Stimulated activated CD8-positive, alpha-beta memory T cell treated with anti-CD3 and anti-CD28 coated beads, Interleukin-4, amount 100 ng/mL, for 4 hours (primary cell): ENCODE results near the gene RRAGD.

Experiments
- DNase-seq, 2 donors: peaks; one replicate each; pipeline ENCODE4 v3.0.0-alpha.2; 2020; ENCODE audit warnings: low read depth in 2 of 2, low spot score in 1 of 2

Gene RRAGD

GRCh38 chr6:89375427-89376267, 36.4 kb downstream of the RRAGD start:
- peak; percentile 26 to 38 for DNase-seq

GRCh38 chr6:89372506-89372901, 39.6 kb downstream of the RRAGD start:
- no peak for DNase-seq

GRCh38 chr6:89371849-89372505, 40.1 kb downstream of the RRAGD start:
- peak; percentile 55 to 61 for DNase-seq

GRCh38 chr6:89368999-89369398, 43.1 kb downstream of the RRAGD start:
- no peak for DNase-seq

GRCh38 chr6:89368107-89368506, 44.0 kb downstream of the RRAGD start:
- peak in 1 of 2 donors; percentile 41 for DNase-seq

- no peak for DNase-seq
These were observed 47.5 kb downstream of the RRAGD start for GRCh38 chr6:89364586-89364985.

GRCh38 chr6:89361171-89361570, 50.9 kb downstream of the RRAGD start:
- DNase-seq: no peak

- no peak for DNase-seq
These were observed 51.6 kb downstream of the RRAGD start for GRCh38 chr6:89360415-89360999.

- DNase-seq: no peak
These were observed 52.5 kb downstream of the RRAGD start for GRCh38 chr6:89359561-89359960.

- no peak for DNase-seq
These were observed 54.7 kb downstream of the RRAGD start for GRCh38 chr6:89357390-89357789.

GRCh38 chr6:89356642-89357170, 55.4 kb downstream of the RRAGD start:
- DNase-seq: no peak

- DNase-seq: no peak
These were observed 56.4 kb downstream of the RRAGD start for GRCh38 chr6:89355511-89356194.

- no peak for DNase-seq
These were observed 58.2 kb downstream of the RRAGD start for GRCh38 chr6:89353702-89354392.

GRCh38 chr6:89353118-89353556, 58.9 kb downstream of the RRAGD start:
- no peak for DNase-seq

- DNase-seq: peak; percentile 30 to 61
These were observed 59.6 kb downstream of the RRAGD start, which contains the start of gene UBE2J1 for GRCh38 chr6:89352278-89353117. TSS of gene UBE2J1 (minus strand) at chr6:89352722. CDS start at chr6:89352569, 153 bp downstream.

- DNase-seq: no peak
These were observed 60.3 kb downstream of the RRAGD start for GRCh38 chr6:89351671-89352277.

- DNase-seq: no peak
These were observed 61.6 kb downstream of the RRAGD start for GRCh38 chr6:89350281-89350966.

- DNase-seq: no peak
These were observed 63.7 kb downstream of the RRAGD start for GRCh38 chr6:89348372-89348771.

- DNase-seq: no peak
These were observed 64.2 kb downstream of the RRAGD start for GRCh38 chr6:89347825-89348224.
